Gastrocnemius medialis (tissue), 4 donors: ENCODE results near the gene CCNF. TPM values are rescaled to one million over a fixed set of nuclear protein-coding genes. Genes with fewer than 3 reads are reported as not detected.

ENCODE experiments used
- ATAC-seq, 2 donors: fragments of 150-250 bp; one replicate each; pipeline ENCODE4 v1.9.1; 2016
- DNase-seq, 2 donors: peaks; one replicate each; pipeline ENCODE4 v3.0.0-alpha.2; 2019
- H3K27ac ChIP-seq, 4 donors: fragments of 200-600 bp; sonication (generic); 1 replicate in 1 of 4; 2 replicates in 3 of 4; pipeline ENCODE4 v1.5.1; 2016 to 2018; ENCODE audit warnings: mild to moderate bottlenecking in 2 of 4, moderate library complexity in 1 of 4
- H3K27me3 ChIP-seq, 3 donors: fragments of 200-600 bp; sonication (generic) in 2 of 3; 1 replicate in 1 of 3; 2 replicates in 2 of 3; pipeline versions ENCODE4 v1.5.1 to v1.6.0; 2016 to 2019; ENCODE audit warnings: mild to moderate bottlenecking in 1 of 3, moderate library complexity in 1 of 3
- H3K36me3 ChIP-seq, 2 donors: fragments of 200-600 bp; sonication (generic) in 1 of 2; one replicate each; pipeline ENCODE4 v1.5.1; 2017 to 2018
- H3K4me1 ChIP-seq, 2 donors: fragments of 200-600 bp; sonication (generic) in 1 of 2; one replicate each; pipeline ENCODE4 v1.5.1; 2016 to 2017; ENCODE audit warnings: mild to moderate bottlenecking in 2 of 2
- H3K4me3 ChIP-seq, 4 donors: fragments of 200-600 bp; sonication (generic) in 3 of 4; 1 replicate in 1 of 4; 2 replicates in 3 of 4; pipeline ENCODE4 v1.5.1; 2016 to 2019; ENCODE audit warnings: mild to moderate bottlenecking in 2 of 4
- H3K9me3 ChIP-seq, 3 donors: fragments of 200-600 bp; sonication (generic) in 2 of 3; 1 replicate in 1 of 3; 2 replicates in 2 of 3; pipeline ENCODE4 v1.5.1; 2016 to 2019
- POLR2A ChIP-seq, 2 donors: fragments of 450-650 bp; IDR thresholded peaks; one replicate each; pipeline ENCODE4 v1.6.1; 2017; ENCODE audit warnings: antibody characterized with exemption in 2 of 2, mild to moderate bottlenecking in 2 of 2, moderate library complexity in 2 of 2
- in situ Hi-C, 4 donors: fragments of 200-750 bp; cut with MboI; loops; one replicate each; pipeline versions ENCODE4 v1.15.0 to v1.8.0; 2017; ENCODE audit warnings: low sequenced_read_pairs in 4 of 4
- intact Hi-C: fragments of 100-400 bp; cut with DNase I; formaldehyde crosslinking; loops from one replicate; pipeline ENCODE4 v1.15.1; 2023; ENCODE audit warnings: low total_unique reads
- total RNA-seq, 4 donors: library from RNA; depleted of rRNA; stranded (reverse); fragments of >200 nt; gene quantifications; one replicate each; pipeline versions ENCODE4 v1.1.0 to v1.2.3, GENCODE V29; 2016
- TF ChIP-seq, protein P1 (sequence below), 5 experiments: fragments of 450-650 bp in 3 of 5; fragments of 200-600 bp in 2 of 5; sonication (generic) in 2 of 5; IDR thresholded peaks in 4 of 5; conservative IDR thresholded peaks in 1 of 5; 1 replicate in 4 of 5; 2 replicates in 1 of 5; pipeline ENCODE4 v1.5.1; 2016 to 2019; ENCODE audit warnings: antibody characterized with exemption in 5 of 5, mild to moderate bottlenecking in 3 of 5, moderate library complexity in 3 of 5

The CCNF gene
- total RNA-seq, 4 donors from 2014 or later = 1.8 to 3.6 (median 2.4) TPM

DNA sequence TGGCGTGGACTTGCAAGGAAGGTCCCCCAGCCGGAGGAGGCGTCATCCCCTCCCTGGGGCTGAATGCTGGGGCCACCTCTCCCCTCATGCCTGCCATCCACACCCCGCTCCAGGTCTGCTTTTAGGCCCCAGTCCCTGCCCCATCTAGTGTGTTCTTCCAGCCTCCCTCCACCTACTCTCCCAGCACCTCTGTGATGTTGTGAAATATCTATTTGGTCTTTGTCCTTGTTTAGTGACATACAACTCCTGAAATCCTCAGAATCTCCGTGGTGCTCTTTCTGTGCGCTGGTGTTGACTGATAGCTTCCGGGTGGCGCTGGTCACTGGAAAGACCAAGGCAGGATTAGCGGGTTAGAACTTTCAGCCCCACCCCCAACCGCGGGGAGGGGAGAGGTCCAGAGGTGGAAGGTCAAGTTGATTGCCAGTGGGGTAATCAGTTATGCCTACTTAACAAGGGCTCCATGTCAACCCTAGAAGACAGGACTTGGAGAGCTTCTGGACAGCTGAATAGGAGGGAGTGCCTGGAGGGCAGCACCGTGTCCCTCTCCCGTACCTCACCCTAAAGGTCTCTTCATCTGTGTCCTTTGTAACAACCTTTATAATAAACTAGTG is 55.8 kb downstream of the CCNF start:
- in situ Hi-C loops (loop anchor here in 1 of 4 donors (25.0 kb wide), 1 partner anchor 148 kb away; the partner anchor contains the start of gene ABCA3), intact Hi-C loops (loop anchor here (5.0 to 10.0 kb wide), 2 partner anchors 60 to 143 kb away; partner anchors contain the start of genes ABCA3 and CCNF)
- no peak for ATAC-seq

DNA sequence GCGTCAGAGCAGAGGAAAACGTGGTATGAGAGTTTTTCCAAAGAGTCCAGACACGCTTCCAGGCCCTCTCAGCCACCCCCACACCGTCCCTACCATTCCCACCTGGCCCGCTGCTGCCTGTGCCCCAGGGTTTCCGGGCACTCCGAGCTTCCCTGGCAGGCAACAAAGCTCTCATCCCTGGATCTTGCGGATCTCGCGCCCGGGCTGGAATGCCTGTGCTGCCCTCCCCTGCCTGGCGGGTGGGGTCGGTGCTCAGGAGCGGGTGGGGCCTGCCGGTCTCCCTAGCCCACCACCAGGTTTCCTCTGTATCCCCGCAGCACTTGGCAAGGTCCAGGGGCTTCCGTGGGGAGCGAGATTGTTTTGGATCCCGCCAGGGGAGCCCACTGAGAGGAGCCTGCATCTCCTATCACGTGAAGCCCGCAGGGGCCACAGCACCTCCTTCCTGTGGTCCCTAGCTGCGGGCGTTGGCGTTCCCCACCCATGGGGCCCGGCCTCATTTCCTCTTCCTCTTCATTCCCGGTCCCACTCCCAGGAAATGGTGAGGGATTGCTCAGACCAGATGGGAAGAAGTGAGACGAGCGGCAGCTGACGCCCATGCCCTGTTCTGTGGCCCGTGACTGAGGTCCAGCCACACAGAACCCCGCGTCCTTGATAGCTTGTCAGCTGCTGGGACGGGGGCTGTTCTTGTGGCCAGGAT is 56.7 kb downstream of the CCNF start:
- Histone ChIP-seq H3K27ac (no peak overlapping the region), H3K4me3 (no peak overlapping the region), H3K27me3 (no peaks in the 10 kb centered on the region), H3K36me3 (no peaks in the 10 kb centered on the region), H3K9me3 (no peaks in the 10 kb centered on the region), H3K4me1 (peaks cover 23 to 53% of the 10 kb centered on the region in 2 donors)
- TF ChIP-seq POLR2A (IDR thresholded peaks at IDR 0.05) = no peak
- DNase-seq (no peak), ATAC-seq (no peak)
- in situ Hi-C loops (loop anchor here in 1 of 4 donors (25.0 kb wide), 1 partner anchor 149 kb away; the partner anchor contains the start of gene ABCA3), intact Hi-C loops (loop anchor here (2.0 to 10.0 kb wide), 2 partner anchors 13 to 61 kb away; partner anchors contain the start of gene CCNF)

More for the DNA sequence above, 55.8 kb downstream of the CCNF start:
- no peaks in the 10 kb centered on the region for H3K36me3 ChIP-seq
- peak overlapping the region in 1 of 4 donors; percentile 21 for H3K27ac ChIP-seq
- no peaks in the 10 kb centered on the region for H3K9me3 ChIP-seq
- H3K27me3 ChIP-seq = no peaks in the 10 kb centered on the region
- no peak for DNase-seq
- peaks cover 23 to 53% of the 10 kb centered on the region in 2 donors for H3K4me1 ChIP-seq
- no peak overlapping the region for H3K4me3 ChIP-seq
- no peak for TF ChIP-seq POLR2A (IDR thresholded peaks at IDR 0.05)
- TF ChIP-seq, protein P1, sequence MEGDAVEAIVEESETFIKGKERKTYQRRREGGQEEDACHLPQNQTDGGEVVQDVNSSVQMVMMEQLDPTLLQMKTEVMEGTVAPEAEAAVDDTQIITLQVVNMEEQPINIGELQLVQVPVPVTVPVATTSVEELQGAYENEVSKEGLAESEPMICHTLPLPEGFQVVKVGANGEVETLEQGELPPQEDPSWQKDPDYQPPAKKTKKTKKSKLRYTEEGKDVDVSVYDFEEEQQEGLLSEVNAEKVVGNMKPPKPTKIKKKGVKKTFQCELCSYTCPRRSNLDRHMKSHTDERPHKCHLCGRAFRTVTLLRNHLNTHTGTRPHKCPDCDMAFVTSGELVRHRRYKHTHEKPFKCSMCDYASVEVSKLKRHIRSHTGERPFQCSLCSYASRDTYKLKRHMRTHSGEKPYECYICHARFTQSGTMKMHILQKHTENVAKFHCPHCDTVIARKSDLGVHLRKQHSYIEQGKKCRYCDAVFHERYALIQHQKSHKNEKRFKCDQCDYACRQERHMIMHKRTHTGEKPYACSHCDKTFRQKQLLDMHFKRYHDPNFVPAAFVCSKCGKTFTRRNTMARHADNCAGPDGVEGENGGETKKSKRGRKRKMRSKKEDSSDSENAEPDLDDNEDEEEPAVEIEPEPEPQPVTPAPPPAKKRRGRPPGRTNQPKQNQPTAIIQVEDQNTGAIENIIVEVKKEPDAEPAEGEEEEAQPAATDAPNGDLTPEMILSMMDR (IDR thresholded peaks at IDR 0.05 in 4 of 5, conservative IDR thresholded peaks at IDR 0.05 in 1 of 5) = no peak

DNA sequence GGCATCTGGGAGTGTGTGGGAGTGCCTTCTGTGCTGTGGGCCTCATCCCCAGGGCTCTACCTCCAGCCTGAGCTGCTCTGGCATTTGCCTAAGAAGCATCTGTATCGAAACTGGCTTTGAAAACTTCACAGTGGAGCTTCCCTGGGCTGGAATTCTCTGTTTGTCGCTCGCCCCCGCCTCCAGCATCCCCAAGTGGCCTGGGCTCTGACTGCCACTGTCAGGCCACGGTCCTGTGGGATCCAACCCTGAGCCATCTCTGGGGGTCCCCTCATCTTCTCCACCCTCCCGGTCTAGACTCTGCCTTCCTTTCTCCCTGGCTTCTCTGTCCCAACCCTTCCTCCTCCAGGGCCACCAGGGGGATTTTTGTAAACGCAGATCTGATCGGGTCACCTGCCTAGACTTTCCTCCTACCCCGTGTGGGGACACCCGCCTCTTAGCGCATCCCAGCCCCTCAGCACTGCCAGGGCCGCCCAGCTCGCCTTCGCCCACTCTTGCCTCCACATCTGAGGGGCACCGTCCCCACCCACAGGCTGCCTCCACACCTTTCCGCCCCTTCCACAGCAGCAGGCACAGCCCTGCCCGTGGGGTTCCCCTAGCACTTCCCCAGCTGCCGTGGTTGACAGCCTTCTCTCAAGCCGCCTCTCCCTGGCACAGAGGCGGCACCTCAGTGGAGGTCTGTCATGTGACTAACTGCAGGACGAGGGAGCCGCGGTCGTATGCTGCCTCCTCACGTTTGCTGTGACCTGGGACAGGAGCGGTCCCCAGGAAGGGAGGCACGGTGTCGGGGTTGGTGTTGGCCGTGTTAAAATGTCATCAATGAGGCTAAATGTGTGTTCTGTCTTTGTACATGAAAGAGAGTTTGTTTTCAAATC is 57.6 kb downstream of the CCNF start:
- TF ChIP-seq, protein P1 (IDR thresholded peaks at IDR 0.05 in 4 of 5, conservative IDR thresholded peaks at IDR 0.05 in 1 of 5) = peak in 1 of 5 experiments; percentile 34
- no peak for TF ChIP-seq POLR2A (IDR thresholded peaks at IDR 0.05)
- Histone ChIP-seq H3K4me1 (peaks cover 23 to 53% of the 10 kb centered on the region in 2 donors), H3K4me3 (no peak overlapping the region), H3K27ac (no peak overlapping the region), H3K9me3 (no peaks in the 10 kb centered on the region), H3K27me3 (no peaks in the 10 kb centered on the region), H3K36me3 (no peaks in the 10 kb centered on the region)
- in situ Hi-C loops = loop anchor here in 1 of 4 donors (25.0 kb wide), 1 partner anchor 150 kb away; the partner anchor contains the start of gene ABCA3
- no peak for ATAC-seq
- peak; percentile 41 to 53 for DNase-seq
- intact Hi-C loops = loop anchor here (2.0 to 10.0 kb wide), 2 partner anchors 14 to 62 kb away; partner anchors contain the start of gene CCNF

DNA sequence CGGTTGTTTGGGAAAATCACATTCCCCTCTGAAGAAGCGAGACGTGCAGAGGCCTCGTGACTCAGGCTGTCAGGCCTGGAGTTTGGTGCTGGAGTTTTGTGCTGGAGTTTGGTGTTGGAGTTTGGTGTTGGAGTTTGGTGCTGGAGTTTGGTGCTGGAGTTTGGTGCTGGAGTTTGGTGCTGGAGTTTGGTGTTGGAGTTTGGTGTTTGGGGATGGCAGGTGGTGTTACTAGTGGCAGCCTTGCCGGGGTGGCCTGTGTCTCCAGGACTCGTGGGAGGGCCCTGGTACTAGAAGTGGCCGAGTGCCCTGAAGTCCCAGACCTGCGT is 58.2 kb downstream of the CCNF start:
- Histone ChIP-seq H3K4me3 (no peak overlapping the region), H3K27me3 (no peaks in the 10 kb centered on the region), H3K36me3 (no peaks in the 10 kb centered on the region), H3K4me1 (peaks cover 22 to 48% of the 10 kb centered on the region in 2 donors), H3K27ac (no peak overlapping the region), H3K9me3 (no peaks in the 10 kb centered on the region)
- ATAC-seq (no peak), DNase-seq (no peak)
- TF ChIP-seq, protein P1 (IDR thresholded peaks at IDR 0.05 in 4 of 5, conservative IDR thresholded peaks at IDR 0.05 in 1 of 5) = no peak
- no peak for TF ChIP-seq POLR2A (IDR thresholded peaks at IDR 0.05)
- in situ Hi-C loops = loop anchor here in 1 of 4 donors (25.0 kb wide), 1 partner anchor 150 kb away; the partner anchor contains the start of gene ABCA3
- intact Hi-C loops = loop anchor here (2.0 to 10.0 kb wide), 2 partner anchors 15 to 63 kb away; partner anchors contain the start of gene CCNF
